GM18868 (cell line): ENCODE results near the gene TNS3.

Experiments
- ATAC-seq: cut with Tn5 transposase; IDR thresholded peaks from one replicate; pipeline ENCODE4 v1.9.1; 2021; ENCODE audit warnings: mild to moderate bottlenecking, moderate library complexity; ENCODE audit not compliant: unreplicated experiment

TNS3 gene

GRCh38 chr7:47583739-47584535, 2.0 kb upstream of the TNS3 start:
- no peak for ATAC-seq

GRCh38 chr7:47582764-47583738, 1.1 kb upstream of the TNS3 start:
- ATAC-seq: no peak

- no peak for ATAC-seq
Observed at GRCh38 chr7:47581438-47581803, 490 bp downstream of the TNS3 start.

GRCh38 chr7:47580811-47581331, 1.0 kb downstream of the TNS3 start:
- no peak for ATAC-seq

GRCh38 chr7:47580175-47580706, 1.7 kb downstream of the TNS3 start:
- no peak for ATAC-seq

GRCh38 chr7:47579458-47579857, 2.5 kb downstream of the TNS3 start:
- ATAC-seq: no peak

- no peak for ATAC-seq
Observed at GRCh38 chr7:47578579-47579270, 3.2 kb downstream of the TNS3 start.

- no peak for ATAC-seq
Observed at GRCh38 chr7:47577321-47577919, 4.5 kb downstream of the TNS3 start.

GRCh38 chr7:47576866-47577306, 5.0 kb downstream of the TNS3 start:
- ATAC-seq: no peak

GRCh38 chr7:47576031-47576865, 5.7 kb downstream of the TNS3 start:
- no peak for ATAC-seq

- peak; percentile 87 for ATAC-seq
Observed at GRCh38 chr7:47574482-47575329, 7.2 kb downstream of the TNS3 start.

GRCh38 chr7:47573758-47574481, 8.0 kb downstream of the TNS3 start:
- ATAC-seq: no peak

GRCh38 chr7:47572939-47573757, 8.8 kb downstream of the TNS3 start:
- ATAC-seq: no peak

GRCh38 chr7:47572094-47572445, 9.8 kb downstream of the TNS3 start:
- ATAC-seq: no peak

- no peak for ATAC-seq
Observed at GRCh38 chr7:47571331-47572093, 10.4 kb downstream of the TNS3 start.

- no peak for ATAC-seq
Observed at GRCh38 chr7:47570649-47571050, 11.3 kb downstream of the TNS3 start.
